Endometrial microvascular endothelial cells (primary cell): Measurements from ENCODE around the gene DCANP1. TPM values are rescaled to one million over a fixed set of nuclear protein-coding genes. Genes with fewer than 3 reads are reported as not detected.

ENCODE experiments used
- in situ Hi-C: cut with HindIII; loops from 2 replicates; pipeline ENCODE4 v1.10.0; 2017; ENCODE audit warnings: low sequenced_read_pairs, low pct_unique_long_range_greater_than_20kb; ENCODE audit errors: inconsistent ontology term
- total RNA-seq: library from RNA; depleted of rRNA; stranded (reverse); fragments of >200 nt; gene quantifications from one replicate; pipeline ENCODE4 v1.2.3, GENCODE V29; 2015; ENCODE audit errors: inconsistent ontology term

DCANP1 gene
- total RNA-seq, 1 donor from 2014 or later, result not detected

DNA sequence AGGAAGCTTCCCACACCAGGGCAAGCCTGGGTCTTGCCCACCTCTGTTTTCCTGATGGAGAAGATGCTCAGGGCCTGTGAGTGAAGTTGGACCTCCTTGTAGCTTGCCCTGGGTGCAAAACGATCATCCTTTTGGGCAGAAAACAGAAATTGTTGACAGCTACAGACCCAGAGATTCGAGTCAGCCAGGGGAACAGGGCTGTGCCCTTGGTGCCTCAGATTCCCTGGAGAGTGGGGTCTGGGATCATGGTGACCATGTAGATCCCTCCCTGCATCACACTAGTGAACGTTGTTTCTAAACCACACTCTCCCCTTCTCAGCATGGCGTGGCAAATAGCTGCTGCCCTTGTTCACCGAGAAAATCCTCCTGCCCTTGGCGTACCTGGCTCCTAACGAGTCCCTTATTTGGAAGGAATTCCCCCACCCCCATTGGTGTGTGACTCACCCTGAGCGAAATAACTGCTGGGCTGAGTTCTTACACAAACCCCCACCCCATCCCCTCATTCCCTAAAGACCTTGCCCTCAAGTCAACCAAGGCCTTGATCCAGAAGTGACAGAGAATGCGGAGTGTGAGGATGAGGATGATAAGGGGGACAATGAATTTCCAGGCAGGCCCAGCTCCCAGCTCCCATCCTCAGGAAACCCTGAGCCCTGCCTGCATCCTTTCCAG is 1.1 kb upstream of the DCANP1 start:
- in situ Hi-C loops, result no loop called here

DNA sequence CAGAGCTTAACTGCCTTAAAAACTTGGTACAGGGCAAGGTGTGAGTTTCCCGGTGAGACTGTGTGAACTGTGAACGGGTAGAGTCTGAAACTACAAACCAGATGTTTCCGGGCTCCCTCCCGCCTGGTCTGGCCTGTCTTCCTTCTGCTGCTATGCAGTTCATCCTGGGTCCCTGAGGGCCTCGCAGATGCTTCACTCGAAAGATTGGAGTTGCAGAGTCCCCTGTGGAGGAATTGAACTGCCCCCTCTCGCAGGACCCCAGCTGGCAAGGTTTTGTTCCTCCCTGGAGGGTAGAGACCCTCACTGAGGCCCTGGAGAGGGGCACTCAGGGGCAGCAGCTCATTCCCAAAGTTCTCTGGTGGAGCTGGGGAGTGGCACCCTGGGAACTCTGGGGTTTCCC is 533 bp downstream of the DCANP1 start:
- in situ Hi-C loops, result no loop called here

GRCh38 chr5:135446206-135446605 is 942 bp downstream of the DCANP1 start:
- in situ Hi-C loops, result no loop called here

DNA sequence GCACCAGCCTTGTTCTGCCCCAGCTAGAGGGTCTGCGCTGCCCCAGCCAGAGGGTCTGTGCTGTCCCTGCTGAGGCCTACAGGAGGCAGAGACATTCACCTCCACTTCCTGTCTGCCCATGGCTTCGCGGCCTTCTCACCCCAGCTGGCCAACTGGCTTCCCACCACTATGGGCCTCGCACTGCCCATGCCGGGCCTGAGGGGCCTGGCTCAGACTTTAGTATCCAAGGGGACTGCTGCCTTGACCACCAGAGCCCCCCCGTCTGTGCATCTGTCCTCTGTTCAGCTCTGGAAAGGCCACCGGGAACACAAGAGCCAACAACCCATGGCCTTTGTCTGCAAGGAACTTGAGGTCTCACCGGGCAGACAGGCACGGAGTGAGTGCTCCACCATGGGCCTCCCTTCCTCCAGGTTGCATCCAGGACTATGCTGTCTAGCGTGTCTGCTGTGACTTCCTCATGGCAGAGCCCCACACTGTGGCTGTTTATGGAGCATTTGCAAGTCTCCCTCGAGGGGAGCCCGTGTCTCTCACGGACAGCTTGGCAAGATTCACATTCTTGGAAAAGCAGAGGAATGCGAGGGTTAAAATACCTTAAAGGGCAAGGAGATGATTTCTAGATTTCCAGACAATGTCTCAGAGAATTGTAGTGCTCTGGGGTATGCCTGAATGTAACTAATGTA is 1.7 kb downstream of the DCANP1 start:
- in situ Hi-C loops, result no loop called here

- in situ Hi-C loops, result no loop called here
These were observed 2.3 kb downstream of the DCANP1 start for GRCh38 chr5:135444881-135445280.

DNA sequence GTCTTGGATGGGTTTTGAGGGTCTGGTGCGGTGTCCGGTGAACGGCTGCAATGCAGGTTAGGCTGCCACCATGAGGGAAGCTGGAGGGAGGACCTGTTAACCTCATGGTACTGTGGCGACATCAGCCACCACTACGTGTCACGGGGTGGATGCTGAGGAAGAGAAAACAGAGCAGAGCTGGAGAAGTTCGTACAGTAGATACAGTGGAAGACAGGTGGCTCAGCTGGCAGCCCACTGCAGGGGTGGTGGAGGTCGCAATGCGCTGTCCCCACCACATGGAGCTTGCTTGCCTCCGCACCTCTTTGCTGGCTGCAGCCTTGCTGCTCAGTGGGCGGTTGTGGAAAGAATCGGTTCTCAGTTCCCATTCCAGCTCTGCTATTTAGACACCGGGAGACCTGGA is 2.8 kb downstream of the DCANP1 start:
- in situ Hi-C loops, result no loop called here

DNA sequence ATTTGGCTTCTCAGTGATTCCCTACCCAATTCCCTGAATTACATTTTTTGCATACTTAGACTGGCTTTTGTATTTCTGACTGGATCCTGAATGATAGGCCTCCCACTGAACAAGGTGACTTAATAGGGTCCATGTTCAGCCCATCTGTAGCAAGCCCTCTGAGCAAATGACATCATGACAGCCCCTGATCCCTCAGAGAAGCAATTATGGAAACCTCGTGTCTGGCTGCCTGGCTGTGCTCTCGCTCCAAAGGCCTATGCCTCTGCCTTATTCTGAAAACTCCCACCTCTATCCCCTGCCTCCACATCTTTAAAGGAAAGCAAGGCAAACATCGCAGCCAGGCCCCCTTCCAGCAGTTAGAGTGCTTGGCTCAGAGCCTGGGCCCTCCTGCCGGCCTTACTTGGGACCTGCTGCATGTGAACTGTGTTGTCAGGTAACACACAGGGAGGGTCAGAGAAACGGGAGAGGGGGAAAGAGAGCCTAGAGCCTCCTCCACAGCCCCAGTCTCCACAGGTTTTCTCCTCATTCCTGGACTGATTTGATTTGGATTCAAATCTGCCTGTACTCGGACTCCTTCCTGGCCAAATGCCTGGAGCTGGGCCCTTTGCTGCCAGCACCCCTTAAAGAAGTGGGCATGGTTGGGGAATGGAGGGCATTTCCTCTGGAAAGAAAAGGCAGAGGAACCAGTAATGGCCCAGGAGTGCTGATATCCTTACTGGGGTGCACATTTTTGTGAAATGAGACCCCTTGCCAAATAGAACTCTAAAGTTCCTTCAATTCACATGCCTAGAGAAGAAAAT is 3.8 kb downstream of the DCANP1 start:
- in situ Hi-C loops, result no loop called here

- in situ Hi-C loops, result no loop called here
These were observed 4.6 kb downstream of the DCANP1 start for GRCh38 chr5:135442431-135443160.

DNA sequence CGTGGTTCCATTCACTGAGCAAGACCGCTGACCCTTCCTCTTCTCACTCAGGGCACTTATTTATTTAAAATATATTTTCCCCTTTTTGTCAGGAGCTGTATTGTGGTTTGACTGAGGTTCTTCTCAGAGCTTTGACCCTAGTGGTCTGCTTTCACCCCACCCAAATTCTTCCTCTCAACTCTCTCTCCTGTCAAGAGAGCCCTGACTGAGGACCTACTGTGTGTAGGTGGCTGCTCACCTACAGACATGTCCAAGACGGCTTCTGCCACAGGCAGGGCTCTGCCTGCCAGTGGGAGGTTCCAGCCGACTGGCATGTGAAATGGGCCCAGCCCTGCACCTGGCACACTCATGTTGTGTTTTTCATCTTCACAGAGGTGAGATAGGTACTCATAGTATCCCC is 5.2 kb downstream of the DCANP1 start:
- in situ Hi-C loops, result no loop called here

DNA sequence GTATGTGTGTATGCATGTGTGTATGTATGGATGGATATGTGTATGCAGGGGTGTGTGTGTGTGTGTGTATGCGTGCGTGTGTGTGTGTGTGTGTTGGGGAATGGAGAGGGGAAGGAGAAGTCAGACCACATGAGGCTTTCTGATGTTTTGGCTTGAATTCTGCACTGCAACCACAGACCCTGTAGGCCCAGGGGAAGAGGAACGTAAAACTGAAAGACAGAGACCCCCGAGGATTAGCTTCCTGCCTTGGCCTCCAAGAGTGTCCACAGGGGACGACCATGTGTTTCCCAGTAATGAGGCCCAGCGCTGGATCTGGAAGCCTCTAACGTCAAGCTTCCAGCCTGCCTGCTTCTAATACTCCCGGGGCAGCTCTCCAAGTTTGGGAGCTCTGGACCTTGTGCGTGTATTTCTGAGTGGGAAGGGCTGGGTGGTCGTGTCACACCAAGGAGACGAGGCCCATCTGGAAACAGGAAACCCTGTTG is 5.8 kb downstream of the DCANP1 start:
- in situ Hi-C loops, result no loop called here

GRCh38 chr5:135440916-135441315 is 6.2 kb downstream of the DCANP1 start:
- in situ Hi-C loops, result no loop called here

DNA sequence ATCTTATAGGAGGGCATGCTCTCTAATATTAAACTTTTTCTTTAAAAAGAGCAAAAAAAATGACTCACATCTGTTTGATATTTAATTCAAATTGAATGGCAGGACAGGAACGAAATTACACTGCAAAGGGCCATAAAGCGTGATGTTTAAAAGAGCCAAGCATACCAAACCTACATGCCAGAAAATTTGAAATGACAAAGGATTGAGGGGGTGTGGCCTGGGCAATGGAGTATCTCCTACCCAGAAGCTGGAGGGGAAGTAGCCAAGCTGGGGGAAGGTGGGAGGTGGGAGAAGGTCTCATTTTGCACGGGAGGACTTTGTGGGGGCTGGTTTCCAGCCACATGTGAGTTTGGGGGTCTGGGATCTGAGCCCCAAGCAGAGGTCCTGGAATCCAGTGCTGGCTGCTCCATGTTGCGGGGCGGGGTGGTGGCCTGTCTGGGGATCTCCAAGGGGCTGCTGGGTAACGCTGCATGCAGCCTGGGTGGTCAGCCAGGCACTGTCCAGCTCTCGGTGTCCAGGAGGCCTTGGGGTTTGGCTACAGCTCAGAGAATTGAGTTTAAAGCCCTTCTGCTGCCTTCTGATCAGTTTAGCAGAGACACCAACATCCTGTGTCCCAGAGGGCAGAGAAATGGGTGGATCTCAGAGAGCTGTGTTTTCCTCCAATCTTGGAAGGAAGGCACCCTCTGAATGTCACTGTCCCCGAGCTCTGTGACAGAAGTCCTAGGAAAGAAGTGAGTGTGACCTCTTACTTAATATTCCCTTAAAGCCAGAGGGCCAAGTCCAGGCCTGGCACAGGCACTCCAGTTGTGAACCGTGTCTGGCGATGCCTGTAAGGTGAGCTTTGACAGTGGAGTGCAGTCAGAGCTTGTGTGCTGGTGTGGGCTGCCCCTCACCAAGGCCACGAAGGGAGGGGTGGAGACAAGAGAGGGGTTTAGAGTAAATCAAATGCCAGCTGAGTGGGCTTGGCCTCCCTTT is 7.6 kb downstream of the DCANP1 start:
- in situ Hi-C loops, result no loop called here

- in situ Hi-C loops, result no loop called here
These were observed 8.4 kb downstream of the DCANP1 start for GRCh38 chr5:135438636-135439221.

DNA sequence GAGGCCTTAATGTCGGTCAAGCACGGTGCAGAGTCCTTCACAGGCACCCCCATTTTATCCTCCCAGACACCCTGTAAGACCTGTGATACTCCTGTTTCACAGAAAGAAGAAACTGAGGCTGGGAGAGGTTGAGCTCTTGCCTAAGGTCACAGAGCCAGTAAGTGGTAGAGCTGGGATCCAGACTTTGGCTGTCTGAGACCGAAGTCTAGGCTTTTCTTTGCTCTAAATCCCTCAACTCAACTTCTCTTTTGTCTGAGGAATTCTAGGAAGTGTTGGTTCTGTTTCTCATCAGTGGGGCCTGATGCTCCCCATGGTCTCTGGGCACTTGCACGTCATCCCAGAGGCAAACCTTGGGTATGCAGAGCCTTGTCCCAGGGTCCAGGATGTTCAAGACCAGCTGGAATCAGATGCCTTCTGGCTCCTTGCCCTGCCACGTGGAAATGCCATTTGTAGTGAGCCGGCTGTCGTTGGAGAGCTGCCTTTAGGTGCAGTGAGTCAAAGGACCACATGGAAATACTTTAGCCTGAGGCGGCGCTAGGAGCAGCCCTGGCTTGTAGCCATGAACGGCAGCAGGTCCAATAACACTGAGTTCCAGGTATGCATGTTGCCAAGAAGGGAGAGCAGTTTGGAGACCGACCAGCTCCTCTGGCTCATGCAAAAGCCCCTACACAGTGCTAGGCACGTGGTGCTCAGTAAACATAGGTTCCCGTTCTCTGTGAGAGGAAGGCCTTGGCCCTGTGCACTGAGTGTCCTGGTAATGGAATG is 9.2 kb downstream of the DCANP1 start:
- in situ Hi-C loops, result no loop called here

DNA sequence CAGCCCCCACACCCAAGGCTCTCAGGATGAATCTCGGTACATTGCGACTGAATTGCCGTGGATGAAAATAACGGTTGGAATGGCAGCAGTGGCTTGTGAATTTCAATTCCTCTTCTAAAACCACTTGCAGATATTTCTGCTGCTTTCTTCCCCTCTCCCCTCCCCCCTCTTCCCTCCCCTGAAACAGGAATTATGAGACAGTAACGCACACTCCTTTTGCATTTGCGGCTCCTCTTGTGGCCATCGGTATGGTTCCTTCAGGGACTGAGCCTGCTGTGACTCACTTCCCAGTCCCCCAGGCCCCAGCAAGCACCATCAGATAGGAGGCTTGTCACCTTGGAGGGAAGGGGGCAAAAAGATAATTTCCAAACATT is 9.7 kb downstream of the DCANP1 start:
- in situ Hi-C loops, result no loop called here

DNA sequence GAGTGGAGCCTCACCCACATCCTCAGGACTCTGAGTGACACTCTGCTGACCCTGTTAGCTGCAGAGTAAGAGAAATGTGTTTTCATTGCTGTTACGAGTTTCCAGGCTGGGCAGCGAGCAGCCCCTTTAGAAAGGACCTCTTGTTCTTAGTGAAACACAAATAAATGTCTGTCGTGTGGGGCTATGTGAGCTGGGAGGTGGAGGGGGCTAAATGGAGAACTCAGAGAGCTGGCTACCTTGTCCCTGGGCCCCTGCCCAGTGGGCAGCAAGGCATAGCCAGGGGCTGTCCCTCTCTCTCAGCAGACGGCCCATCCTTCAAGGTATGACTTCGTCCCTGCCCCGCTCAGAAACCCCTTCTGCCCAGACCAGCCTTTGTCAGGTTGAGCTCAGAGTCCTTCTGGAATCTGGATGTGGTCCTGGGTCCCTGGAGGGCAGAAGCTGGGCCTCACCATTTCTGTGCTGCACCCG is 10.2 kb downstream of the DCANP1 start:
- in situ Hi-C loops, result no loop called here
